Spleen (tissue), 11 donors: Measurements from ENCODE around the gene OR2L5. TPM values are rescaled to one million over a fixed set of nuclear protein-coding genes. Genes with fewer than 3 reads are reported as not detected.

Experiments
- DNase-seq: peaks from one replicate; pipeline ENCODE4 v3.0.0-alpha.2; 2020
- H3K27ac ChIP-seq, 8 donors: fragments of 200-600 bp; sonication (generic) in 7 of 8; 1 replicate in 4 of 8; 2 replicates in 4 of 8; pipeline versions ENCODE4 v1.5.0 to v1.8.0; 2016 to 2021; ENCODE audit warnings: inconsistent platforms in 4 of 8, mild to moderate bottlenecking in 4 of 8, moderate library complexity in 1 of 8
- H3K27me3 ChIP-seq, 7 donors: fragments of 200-600 bp; sonication (generic) in 6 of 7; replicated peaks in 1 of 7; 1 replicate in 4 of 7; 2 replicates in 3 of 7; pipeline versions ENCODE4 v1.5.0 to v1.8.0; 2016 to 2021; ENCODE audit warnings: inconsistent platforms in 3 of 7, mild to moderate bottlenecking in 1 of 7
- H3K36me3 ChIP-seq, 6 donors: fragments of 200-600 bp; sonication (generic) in 5 of 6; 1 replicate in 4 of 6; 2 replicates in 2 of 6; pipeline versions ENCODE4 v1.5.0 to v1.8.0; 2016 to 2021; ENCODE audit warnings: inconsistent platforms in 2 of 6
- H3K4me1 ChIP-seq, 6 donors: fragments of 200-600 bp; sonication (generic) in 5 of 6; 1 replicate in 3 of 6; 2 replicates in 3 of 6; pipeline versions ENCODE4 v1.5.0 to v1.8.0; 2016 to 2021; ENCODE audit warnings: inconsistent platforms in 3 of 6
- H3K4me3 ChIP-seq, 8 donors: fragments of 200-600 bp; sonication (generic) in 7 of 8; 1 replicate in 4 of 8; 2 replicates in 4 of 8; pipeline versions ENCODE4 v1.5.0 to v1.8.0; 2016 to 2021; ENCODE audit warnings: inconsistent platforms in 4 of 8, mild to moderate bottlenecking in 4 of 8, moderate library complexity in 2 of 8
- H3K9me3 ChIP-seq, 8 donors: fragments of 200-600 bp; sonication (generic) in 7 of 8; 1 replicate in 4 of 8; 2 replicates in 4 of 8; pipeline versions ENCODE4 v1.5.0 to v1.8.0; 2016 to 2021; ENCODE audit warnings: inconsistent platforms in 4 of 8
- CTCF ChIP-seq, 11 experiments: fragments of 200-600 bp in 7 of 11; fragments of 450-650 bp in 4 of 11; sonication (generic) in 4 of 11; IDR thresholded peaks in 8 of 11; conservative IDR thresholded peaks in 3 of 11; 1 replicate in 7 of 11; 2 replicates in 4 of 11; pipeline versions ENCODE4 v1.4.0 to v1.8.0; 2016 to 2021; ENCODE audit warnings: antibody characterized with exemption in 11 of 11, inconsistent platforms in 4 of 11, mild to moderate bottlenecking in 1 of 11
- POLR2A ChIP-seq, 3 donors: fragments of 450-650 bp; IDR thresholded peaks; one replicate each; pipeline ENCODE4 v1.5.1; 2017; ENCODE audit warnings: antibody characterized with exemption in 3 of 3, mild to moderate bottlenecking in 1 of 3
- POLR2AphosphoS5 ChIP-seq, 3 donors: sonication (generic); formaldehyde crosslinking; IDR thresholded peaks; one replicate each; pipeline ENCODE4 v1.5.1; 2017; ENCODE audit warnings: antibody characterized with exemption in 3 of 3
- WGBS, 5 donors: extraction: QIAGEN DNeasy Blood & Tissue Kit in 3 of 5; methylation state at CpG; one replicate each; pipeline versions ENCODE4 v1.1.5 to v1.1.7; 2013 to 2018; 5-methylcytosine and 5-hydroxymethylcytosine counted together
- intact Hi-C: fragments of 100-400 bp; cut with DNase I; formaldehyde crosslinking; loops from one replicate; pipeline ENCODE4 v1.15.0; 2023; ENCODE audit warnings: low total_unique reads
- polyA plus RNA-seq, 3 donors: library from polyadenylated mRNA; stranded (reverse); fragments of 200-250 nt; gene quantifications; one replicate each; pipeline ENCODE4 v1.2.1, GENCODE V29; 2013
- total RNA-seq, 7 donors: library from RNA; depleted of rRNA in 3 of 7; stranded (reverse); fragments of >200 nt in 3 of 7; fragmentation: NEBNext Ultra II Directional in 4 of 7; extraction: Animal tissue kit (Norgen Biotek cat#: 25700) in 4 of 7; gene quantifications; one replicate each; pipeline versions ENCODE4 v1.1.0 to v1.2.1, GENCODE V29; 2016 to 2021
- donor health status: healthy with polysubstance abuse.
- donor health status: DM: no; HTN: no; CAD: no; lungs with moderate emphysema.
- donor health status: DM: no; HTN: no; CAD: no.
- donor health status: Bipolar disorder and iron deficiency.
- donor health status: healthy.
- donor health status: DM: no; HTN: no; CAD: no.
- donor health status: DM: yes; HTN: yes; CAD: no.

Gene OR2L5
- total and polyA plus RNA-seq, 10 donors, result 0.03 to 3.1 (median 0.45) TPM; not detected in 2

GRCh38 chr1:248009681-248010080, 3.8 kb upstream of the OR2L5 start:
- DNase-seq, result no peak
- Histone ChIP-seq H3K4me1 (no peaks in the 10 kb centered on the region), H3K27ac (no peak overlapping the region), H3K9me3 (peaks cover 8 to 57% (median 50%) of the 10 kb centered on the region in 8 donors), H3K4me3 (no peak overlapping the region), H3K36me3 (no peaks in the 10 kb centered on the region), H3K27me3 (no peaks in the 10 kb centered on the region)
- no peak for TF ChIP-seq POLR2A (IDR thresholded peaks at IDR 0.05)
- no peak for TF ChIP-seq CTCF (IDR thresholded peaks at IDR 0.05 in 8 of 11, conservative IDR thresholded peaks at IDR 0.05 in 3 of 11)
- TF ChIP-seq POLR2AphosphoS5 (IDR thresholded peaks at IDR 0.05), result no peak
- 84 to 91% (median 86%) methylated on average over 3 of the region's 3 CpGs for WGBS, 5 donors
- intact Hi-C loops, result no loop called here

GRCh38 chr1:248015803-248016202, 2.3 kb downstream of the OR2L5 start:
- intact Hi-C loops, result no loop called here
- Histone ChIP-seq H3K9me3 (peaks cover 0 to 18% (median 16%) of the 10 kb centered on the region in 8 donors), H3K4me1 (no peaks in the 10 kb centered on the region), H3K4me3 (no peak overlapping the region), H3K36me3 (no peaks in the 10 kb centered on the region), H3K27ac (no peak overlapping the region), H3K27me3 (no peaks in the 10 kb centered on the region)
- no peak for DNase-seq
- TF ChIP-seq POLR2A (IDR thresholded peaks at IDR 0.05) (no peak), POLR2AphosphoS5 (IDR thresholded peaks at IDR 0.05) (no peak), CTCF (IDR thresholded peaks at IDR 0.05 in 8 of 11, conservative IDR thresholded peaks at IDR 0.05 in 3 of 11) (no peak)
- WGBS, 5 donors, result 74 to 94% (median 84%) methylated on average over 1 of the region's 1 CpG

GRCh38 chr1:248029770-248030169, 16.3 kb downstream of the OR2L5 start, which contains the start of gene OR2L2:
Gene OR2L2, plus strand, starts transcription at chr1:248030070. Its CDS starts 8,198 bp downstream, at chr1:248038268.
- DNase-seq, result no peak
- intact Hi-C loops, result no loop called here
- TF ChIP-seq POLR2AphosphoS5 (IDR thresholded peaks at IDR 0.05), result no peak
- no peak for TF ChIP-seq CTCF (IDR thresholded peaks at IDR 0.05 in 8 of 11, conservative IDR thresholded peaks at IDR 0.05 in 3 of 11)
- TF ChIP-seq POLR2A (IDR thresholded peaks at IDR 0.05), result no peak
- Histone ChIP-seq H3K4me1 (no peaks in the 10 kb centered on the region), H3K9me3 (peaks cover 3 to 46% (median 33%) of the 10 kb centered on the region in 8 donors), H3K27ac (no peak within 1 kb of the TSS), H3K27me3 (no peaks in the 10 kb centered on the region), H3K4me3 (no peak within 1 kb of the TSS), H3K36me3 (no peaks in the 10 kb centered on the region)
- 42 to 61% (median 54%) methylated on average over 2 of the region's 2 CpGs for WGBS, 5 donors

GRCh38 chr1:248045209-248045608, 31.7 kb downstream of the OR2L5 start:
- intact Hi-C loops, result no loop called here
- TF ChIP-seq POLR2A (IDR thresholded peaks at IDR 0.05) (no peak), POLR2AphosphoS5 (IDR thresholded peaks at IDR 0.05) (no peak), CTCF (IDR thresholded peaks at IDR 0.05 in 8 of 11, conservative IDR thresholded peaks at IDR 0.05 in 3 of 11) (no peak)
- H3K4me1 ChIP-seq, result no peaks in the 10 kb centered on the region
- DNase-seq, result no peak
- no peak overlapping the region for H3K27ac ChIP-seq
- no peaks in the 10 kb centered on the region for H3K36me3 ChIP-seq
- WGBS, 5 donors, result 54 to 65% (median 63%) methylated on average over 5 of the region's 5 CpGs
- no peaks in the 10 kb centered on the region for H3K27me3 ChIP-seq
- H3K9me3 ChIP-seq, result peaks cover 0 to 23% (median 6%) of the 10 kb centered on the region in 8 donors
- H3K4me3 ChIP-seq, result no peak overlapping the region
